GM21825 (cell line): ENCODE data around the gene CCDC34.
"Not testable (repeated sequence)": the region's sequence is repeated elsewhere in the genome, so short reads cannot be mapped to it uniquely, and the experiment has no call there.

ENCODE experiments used
- ATAC-seq: cut with Tn5 transposase; IDR thresholded peaks from one replicate; pipeline ENCODE4 v1.9.1; 2021; ENCODE audit warnings: mild to moderate bottlenecking, moderate library complexity; ENCODE audit not compliant: unreplicated experiment

Gene CCDC34

DNA sequence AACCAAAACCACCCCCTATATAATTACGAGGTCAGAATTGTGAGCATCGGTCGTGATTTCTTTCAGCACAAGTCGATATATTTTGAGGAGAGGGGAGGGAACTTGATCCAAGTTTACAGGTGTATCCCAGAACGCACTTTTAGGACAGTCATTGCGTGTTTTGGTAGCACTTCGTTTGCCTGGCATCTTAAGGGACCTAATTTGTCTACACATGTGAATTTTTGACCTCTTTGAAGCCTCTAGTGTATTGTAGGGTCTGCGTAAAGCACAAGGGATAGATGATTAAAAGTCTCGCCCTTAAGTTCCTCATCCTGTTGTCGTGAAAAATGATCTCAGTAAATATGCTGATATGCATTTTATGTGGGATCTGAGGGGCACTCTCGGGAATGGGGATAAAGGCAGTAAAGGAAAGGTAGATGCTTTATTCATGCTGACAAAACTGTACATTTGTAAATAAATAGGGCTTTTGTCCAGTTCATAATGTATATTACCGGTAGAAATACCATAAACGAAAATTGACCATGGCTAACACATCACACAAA is 632 bp upstream of the CCDC34 start:
- ATAC-seq = no peak

DNA sequence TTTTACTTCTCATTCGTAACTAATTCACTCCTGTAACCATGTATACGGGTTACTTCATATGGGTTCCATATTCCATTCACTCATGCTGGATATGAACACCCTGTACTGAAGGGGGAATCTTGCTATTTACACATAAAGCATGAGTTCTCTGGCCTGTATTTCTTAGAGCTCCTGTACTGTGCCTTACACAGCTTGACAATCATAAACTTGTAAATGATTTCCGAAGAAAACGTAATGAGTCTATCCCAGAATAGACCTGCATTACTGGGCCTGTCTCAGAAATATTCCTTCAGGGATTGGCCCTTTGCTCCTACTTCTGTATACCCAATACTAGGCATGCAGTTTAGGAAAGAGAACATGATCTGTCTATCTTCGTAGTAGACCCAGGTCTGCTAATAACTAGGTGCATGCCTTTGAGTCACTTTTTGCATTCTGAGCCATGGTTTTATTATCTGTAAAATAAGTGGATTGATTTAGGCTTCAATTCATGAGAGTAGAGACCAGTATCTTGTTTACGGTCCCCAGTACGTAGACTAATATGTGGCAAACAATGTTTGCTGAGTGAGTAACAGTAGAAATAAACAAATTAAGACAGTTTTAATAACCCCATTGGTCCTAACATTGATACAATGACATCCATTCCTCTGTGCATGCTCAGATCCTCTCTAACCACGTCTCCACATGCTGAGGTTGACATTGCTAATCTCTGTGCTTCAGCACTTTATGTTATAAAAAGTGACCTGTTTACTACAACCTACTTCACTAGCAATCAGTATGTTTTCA is 1.2 kb downstream of the CCDC34 start:
- no peak for ATAC-seq

DNA sequence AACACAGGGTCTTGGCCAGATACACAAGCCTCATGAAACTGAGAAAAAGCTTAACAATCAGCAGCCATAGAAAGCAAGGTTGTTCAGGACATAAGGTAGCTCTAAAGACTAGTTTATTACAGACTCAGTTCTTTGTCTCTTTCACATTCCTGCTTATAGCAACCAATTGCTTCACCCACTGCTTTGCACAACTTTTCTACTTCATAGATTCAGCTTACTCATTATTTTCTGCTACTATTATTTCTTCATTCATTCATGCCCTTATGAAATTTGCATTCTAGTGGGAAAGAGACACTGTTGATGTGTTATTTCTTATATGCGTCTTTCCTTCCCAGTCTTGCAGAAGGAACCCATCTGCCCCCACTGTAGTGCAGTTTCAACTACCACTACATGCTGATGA is 4.7 kb downstream of the CCDC34 start:
- no peak for ATAC-seq

DNA sequence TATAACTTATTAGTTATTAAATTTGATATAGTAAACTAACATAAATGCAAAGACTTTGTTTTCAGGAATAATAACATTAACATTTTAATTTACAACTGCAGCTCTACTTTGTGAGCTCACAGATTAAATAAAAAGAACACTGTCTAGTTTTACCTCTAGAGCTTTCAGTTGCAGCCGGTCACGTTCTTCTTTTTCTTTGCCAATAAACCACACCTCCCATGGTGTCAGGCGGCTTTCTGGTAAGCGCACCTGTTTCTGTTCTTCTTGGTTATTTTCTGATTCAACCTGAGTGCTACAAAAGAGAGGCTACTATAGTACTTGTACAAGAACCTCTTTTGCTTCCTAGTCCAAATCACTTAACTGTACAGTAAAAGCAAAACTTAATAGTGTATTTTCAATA is 5.8 kb downstream of the CCDC34 start:
- ATAC-seq = no peak

DNA sequence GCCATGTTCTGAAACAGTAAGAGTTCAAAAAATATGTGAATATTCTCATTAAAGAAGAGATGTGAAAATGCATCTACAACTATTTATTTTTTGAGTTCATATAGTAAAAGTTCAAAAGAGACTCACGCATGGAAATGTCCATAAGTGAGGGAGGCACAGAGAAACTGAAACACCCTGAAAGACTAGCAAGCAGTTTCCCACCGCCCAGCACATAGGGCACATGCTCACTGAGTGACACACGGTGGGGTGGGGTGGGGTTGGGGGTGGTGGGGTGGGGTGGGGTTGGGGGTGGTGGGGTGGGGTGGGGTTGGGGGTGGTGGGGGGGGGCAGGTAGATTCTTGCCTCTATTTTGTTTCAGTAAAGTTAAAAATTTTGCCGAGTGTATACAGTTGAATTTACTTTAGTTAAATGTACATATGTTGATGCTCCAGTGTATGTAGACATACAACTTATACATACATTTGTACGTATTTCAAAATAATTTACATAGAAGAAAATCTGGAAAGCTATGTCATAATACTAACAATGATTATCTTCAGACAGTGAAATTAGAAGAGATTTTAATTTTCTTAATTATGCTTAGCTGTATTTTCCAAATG is 6.3 kb downstream of the CCDC34 start:
- ATAC-seq = no peak

DNA sequence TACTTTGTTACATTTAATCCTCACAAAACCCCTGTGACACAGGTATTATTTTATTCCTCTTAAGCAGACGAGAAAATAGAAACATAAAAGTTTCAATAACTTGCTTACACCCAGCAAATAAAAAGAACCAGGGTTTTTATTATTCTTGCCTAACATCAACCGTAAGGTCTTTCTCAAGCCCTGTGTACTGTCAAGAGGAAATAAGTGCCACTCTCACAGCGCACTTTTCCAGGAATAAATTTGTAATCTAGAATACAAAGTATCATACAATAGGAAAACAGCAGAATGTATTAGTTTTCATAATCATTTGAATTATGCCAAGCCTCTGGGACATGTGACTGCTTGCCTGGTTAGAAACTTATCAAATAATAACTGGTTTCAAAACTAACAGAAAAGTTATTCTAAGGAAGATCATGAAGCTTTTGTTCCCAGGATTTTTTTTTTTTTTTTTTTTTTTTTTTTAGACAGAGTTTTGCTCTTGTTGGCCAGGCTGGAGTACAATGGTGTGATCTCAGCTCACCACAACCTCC is 7.4 kb downstream of the CCDC34 start:
- no peak for ATAC-seq

DNA sequence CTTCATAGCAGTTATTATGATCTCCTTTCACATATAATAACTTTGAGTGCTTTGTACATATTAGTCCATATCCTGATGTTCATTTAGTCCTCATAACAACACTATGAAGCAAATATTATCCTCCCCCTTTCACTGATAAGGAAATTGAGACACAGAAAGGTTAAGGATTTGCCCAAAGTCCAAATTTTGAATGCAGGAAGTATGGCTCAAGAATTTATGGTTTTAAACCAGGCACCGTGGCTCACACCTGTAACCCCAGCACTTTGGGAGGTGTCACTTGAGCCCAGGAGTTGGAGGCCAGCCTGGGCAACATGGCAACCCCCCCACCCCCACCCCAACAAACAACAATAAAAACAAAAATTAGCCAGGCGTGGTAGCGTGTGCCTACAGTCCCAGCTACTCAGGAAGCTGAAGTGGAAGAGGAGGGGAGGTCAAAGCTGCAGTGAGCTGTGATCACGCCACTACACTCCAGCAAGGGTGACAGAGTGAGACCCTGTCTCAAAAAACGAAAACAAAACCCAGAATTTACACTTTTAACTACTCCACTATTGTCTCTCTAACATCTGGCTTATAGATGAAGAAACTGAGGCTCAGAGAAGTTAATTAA is 8.6 kb downstream of the CCDC34 start:
- ATAC-seq = no peak

DNA sequence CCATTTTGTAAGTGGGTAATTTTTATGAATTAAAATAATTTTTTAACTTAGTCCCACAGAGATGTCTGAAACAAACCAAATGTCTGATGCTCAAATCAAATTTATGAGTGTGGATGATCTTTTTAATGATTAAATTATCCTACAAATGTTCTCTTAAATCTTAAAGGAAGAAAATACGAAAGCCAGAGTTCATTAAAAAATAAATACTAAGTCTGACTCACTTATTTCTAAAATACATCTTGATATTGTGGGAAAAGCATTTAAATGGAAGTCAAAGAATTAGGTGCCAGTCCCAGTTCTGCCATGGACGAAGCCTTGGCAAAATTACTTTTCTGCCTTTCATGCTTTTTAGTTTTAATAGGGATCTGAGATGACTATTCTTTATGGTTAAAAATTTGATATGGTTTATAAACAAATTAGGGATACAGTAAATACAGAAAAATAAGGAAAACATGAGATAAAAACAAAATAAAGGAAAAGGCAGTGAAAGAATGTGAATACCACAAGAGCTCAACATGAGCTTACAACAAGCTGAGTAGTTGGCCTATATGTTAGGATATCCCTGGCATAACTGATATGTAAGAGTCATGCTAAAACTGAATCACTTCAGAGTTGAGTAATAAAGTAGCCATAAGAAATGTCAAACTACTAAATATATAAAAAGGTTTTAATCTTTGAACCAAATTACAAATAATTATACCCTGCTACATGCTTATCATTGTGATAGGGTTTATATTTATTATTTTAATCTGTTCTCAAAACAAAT is 9.2 kb downstream of the CCDC34 start:
- ATAC-seq = no peak

DNA sequence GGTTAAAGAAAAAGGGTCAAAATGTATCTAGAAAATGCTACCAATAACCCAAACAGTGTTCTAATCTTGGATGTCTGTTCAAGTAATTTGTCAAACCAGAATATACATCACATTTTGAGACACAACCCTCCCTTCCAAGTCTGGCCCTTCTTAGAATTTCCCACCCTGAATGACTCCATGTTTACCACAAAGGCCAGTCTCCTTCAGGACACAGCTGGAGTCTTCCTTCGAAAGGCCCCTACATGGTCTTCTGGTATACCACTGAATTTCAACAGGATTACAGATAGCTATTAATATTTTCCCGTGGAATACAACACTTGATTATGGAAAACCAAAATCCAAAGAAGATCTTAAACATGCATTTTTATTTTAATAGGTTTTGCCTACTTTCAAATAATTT is 10.2 kb downstream of the CCDC34 start:
- ATAC-seq = no peak

DNA sequence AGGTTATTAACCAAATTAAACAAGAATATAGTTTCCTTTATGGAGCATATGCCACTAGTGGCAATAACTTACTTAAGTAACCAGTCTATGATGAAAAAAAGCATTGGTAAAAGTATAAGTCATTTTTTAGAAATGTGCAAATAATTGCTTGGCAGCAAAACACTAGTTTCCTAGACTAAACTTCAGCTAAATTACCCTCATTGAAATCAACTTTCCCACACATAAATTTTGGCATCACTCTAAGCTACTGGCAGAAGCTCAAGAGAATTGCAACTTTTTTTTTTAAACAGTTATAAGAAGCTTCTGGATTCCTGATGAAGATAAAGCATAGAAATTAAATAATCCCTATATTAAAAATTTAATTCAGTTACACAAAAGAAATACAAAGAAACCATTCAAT is 12.5 kb downstream of the CCDC34 start:
- ATAC-seq = no peak

DNA sequence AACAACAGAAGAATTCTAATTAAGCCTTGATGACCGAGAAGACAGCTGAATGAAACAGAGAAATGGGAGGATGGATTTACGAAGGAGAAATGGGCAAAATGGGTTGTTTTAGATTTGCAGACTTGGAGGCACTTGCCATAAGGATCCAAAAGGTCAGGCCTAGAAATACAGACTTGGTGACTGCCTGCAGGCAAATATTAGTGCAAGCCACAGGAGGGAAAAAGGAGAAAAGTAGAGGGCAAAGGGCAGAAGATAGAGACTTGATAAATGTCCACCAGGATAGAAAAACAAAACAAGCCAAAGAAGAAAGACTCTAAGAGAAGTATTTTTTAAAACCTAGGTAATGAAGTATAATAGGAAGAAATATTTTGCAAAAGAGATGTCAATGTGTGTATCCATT is 13.1 kb downstream of the CCDC34 start:
- ATAC-seq = no peak

DNA sequence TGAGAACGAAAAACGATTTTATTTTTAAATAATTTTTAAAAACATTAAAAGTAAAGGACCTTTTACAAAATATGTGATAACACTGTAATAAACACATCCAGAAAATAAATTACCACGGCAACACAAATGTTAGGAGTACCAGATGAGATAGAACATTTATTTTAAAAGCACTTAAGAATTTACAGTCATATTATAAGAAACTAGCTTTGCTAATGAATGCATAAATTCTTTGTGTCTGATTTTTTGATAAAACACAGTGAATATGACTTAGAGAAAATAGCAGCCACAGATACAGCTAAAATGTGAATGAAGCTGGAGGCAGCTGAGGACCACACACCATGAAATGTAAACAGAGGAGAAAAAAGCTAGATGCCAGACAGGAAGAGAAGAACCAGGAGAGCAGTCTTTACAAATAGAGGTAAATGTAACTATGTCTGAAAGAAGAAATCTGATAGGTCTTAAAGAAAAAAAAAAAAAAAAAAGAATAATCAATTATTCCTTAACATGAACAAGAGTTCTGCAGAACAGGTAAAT is 14.6 kb downstream of the CCDC34 start:
- ATAC-seq = no peak

DNA sequence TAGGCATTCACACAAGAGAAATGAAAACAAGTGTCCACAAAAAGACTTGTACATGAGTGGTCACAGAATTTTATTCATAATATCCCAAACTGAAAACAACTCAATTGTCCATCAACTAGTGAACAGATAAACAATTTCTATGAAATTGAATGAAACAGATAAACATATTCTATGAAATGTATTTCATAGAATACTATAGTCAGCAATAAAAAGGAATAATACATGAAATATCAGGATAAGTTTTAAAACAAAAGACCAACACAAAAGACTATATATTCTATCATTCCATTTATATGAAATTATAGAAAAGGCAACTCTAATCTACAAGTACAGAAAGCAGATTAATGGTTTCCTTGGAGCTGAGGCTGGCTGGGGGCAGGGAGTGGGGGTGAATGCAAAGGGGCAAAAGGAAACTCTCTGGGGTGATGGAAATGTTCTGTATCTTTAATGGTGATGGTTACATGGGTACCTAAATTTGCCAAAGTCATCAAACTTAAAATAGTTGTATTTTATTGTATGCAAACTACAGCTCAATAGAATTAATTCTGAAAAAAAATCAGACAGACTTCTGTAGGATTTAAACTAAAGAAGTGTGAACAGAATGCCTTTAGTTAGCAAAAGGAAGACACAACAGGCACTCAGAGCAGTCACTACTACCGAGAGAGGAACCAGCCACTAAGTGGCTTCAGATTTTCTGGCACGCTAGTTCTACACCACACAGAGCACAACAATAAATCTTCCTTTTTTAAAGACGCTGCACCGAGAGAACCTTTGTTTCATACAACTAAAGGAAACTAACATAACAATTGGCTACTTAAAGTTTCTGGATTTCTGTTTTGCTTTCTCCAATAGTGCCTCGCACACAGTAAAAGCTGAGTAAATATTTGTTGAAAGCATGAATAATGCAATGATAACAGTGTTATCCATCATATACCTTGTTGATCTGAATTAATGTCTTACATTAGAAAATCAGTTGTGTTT is 15.4 kb downstream of the CCDC34 start:
- no peak for ATAC-seq

DNA sequence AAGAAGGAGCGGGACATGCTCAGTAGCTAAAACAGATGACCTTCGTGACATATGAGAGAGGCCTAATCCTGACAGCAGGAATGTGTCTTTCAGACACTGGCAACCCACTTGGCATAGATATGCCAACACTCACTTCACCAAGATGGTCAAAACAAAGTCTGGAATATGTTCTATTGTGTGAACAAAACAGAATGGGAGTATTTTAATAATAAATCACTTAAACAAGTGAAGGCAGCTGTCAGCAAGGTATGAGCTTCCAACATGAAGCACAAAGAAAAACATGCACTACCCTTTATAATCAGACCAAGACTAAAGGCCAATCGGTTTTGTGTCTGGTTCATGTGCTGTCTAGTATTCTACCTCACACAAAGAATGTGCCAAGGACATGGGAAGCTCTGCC is 23.1 kb downstream of the CCDC34 start:
- no peak for ATAC-seq

DNA sequence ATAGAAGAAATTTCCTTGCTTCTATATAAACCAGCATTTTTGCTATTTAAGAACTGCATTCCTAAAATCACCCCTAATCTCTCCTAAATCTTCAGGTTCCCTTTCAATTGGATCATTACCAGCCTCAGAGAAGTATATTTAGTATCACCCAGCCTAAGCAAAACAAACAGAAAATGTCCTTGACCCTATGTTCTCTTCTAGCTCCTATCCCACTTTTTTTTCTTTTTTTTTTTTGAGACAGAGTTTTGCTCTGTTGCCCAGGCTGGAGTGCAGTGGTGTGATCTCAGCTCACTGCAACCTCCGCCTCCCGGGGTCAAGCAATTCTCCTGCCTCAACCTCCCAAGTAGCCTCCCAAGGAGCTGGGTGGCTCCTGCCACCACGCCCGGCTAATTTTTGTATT is 28.3 kb downstream of the CCDC34 start:
- not testable (repeated sequence) for ATAC-seq

DNA sequence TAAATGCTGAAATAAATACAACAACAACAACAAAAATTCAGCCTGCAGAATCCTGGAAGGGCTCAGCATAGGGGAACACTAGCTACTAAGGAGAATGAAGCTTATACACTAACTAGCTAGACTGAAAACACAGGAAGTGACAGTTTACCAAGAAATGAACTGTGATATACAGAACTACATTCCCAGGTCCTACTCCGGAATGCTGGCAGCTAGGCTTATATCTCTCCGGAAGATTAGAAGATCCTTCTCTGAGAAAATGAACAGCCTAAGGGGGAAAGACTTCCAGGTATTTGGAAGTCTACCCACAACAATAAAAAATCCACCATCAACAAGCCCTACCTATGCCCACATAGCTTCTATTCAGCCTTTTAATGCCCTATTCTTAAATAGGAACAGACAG is 31.0 kb downstream of the CCDC34 start:
- ATAC-seq = no peak

DNA sequence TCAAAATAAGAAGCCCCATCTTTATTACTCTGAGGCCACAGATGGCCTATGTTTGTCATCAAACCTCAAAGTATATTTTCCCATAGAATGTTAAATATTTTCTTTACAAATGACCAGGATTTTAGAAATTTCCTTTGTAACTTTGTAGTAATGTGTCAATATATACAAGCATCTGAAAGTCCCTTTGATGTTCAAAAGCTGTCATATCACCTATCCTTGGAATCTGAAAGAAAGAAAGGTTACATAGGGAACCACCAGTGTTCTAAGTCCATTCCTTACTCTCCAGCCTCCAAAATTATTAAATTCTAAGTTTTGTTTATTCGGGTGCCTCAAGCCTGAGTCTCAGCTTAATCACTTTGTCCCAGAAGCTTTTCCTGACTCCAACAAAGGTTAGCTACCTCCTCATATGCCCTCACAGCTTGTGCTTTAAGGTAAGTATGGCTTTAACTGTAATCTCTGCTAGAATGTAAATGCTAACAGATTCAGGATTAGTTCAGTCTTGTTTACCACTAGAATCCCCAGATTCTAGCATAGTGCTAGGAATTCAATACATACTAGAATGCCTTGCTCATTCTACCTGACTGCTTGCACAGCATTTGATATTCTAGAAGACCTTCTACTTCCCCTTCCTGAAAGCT is 32.3 kb downstream of the CCDC34 start:
- no peak for ATAC-seq

DNA sequence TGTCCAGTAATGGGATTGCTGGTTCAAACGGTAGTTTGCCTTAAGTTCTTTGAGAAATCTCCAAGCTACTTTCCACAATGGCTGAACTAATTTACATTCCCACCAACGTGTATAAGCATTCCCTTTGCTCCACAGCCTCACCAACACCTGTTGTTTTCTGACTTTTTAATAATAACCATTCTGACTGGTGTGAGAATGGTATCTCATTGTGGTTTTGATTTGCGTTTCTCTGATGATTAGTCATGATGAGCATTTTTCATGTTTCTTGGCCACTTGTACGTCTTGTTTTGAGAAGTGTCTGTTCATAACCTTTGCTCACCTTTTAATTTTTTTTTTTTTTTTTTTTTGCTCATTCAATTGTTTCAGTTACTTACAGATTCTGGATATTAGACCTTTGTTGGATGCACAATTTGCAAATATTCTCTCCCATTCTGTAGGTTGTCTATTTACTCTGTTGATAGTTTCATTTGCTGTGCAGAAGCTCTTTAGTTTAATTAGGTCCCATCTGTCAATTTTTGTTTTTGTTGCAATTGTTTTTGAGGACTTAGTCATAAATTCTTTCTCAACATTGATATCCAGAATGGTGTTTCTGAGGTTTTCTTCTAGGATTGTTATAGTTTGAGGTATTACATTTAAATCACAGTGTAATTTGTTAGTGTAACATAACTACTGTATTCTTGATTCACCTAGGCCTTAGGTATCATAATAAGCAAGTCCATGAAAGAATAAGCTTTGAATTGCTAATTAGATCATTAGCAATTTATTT is 33.0 kb downstream of the CCDC34 start:
- ATAC-seq = no peak
